ENCODE results near the gene ZNF487.

- no peak for TF ChIP-seq EP300 (conservative IDR thresholded peaks at IDR 0.05; ENCODE audit: poor library complexity, severe bottlenecking)
- no peak for TF ChIP-seq SMC3 (conservative IDR thresholded peaks at IDR 0.05; ENCODE audit: poor library complexity)
- no peak for TF ChIP-seq REST (IDR thresholded peaks at IDR 0.05; ENCODE audit: borderline replicate concordance)
- TF ChIP-seq CTCF (IDR thresholded peaks at IDR 0.05; ENCODE audit: poor library complexity, severe bottlenecking): no peak
Observed at GRCh38 chr10:43452356-43452914, 15.5 kb downstream of the ZNF487 start.

All from neural cell (in vitro differentiated cells).